GM12892 (cell line): ENCODE measurements around the gene RNF115.

Experiments
- POLR2A ChIP-seq: IDR thresholded peaks from 2 replicates; pipeline ENCODE4 v1.6.1; 2011; ENCODE audit warnings: low read depth, low read length, control low read depth
- POLR2AphosphoS5 ChIP-seq: IDR thresholded peaks from 2 replicates; pipeline ENCODE4 v1.6.1; 2011; ENCODE audit warnings: low read depth, low read length, control low read depth

DNA sequence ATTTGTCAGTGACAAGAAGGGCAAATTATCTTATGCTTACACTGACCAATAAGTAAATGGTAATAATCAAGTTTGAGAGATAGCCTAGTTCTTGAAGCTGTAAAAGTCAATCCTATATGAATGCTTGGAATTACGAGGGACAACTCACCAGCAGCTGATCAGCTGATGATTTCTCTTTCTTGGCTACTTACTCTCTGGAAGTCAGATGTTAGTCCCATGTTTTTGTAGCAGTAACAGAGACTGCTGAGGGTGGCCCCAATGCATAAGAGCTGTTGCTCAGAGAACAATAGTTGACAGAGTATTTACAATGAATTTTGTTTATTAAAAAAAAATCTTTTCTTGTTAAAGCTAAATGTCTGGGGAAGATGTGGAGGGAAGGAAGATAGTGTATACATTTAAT, 65.3 kb downstream of the RNF115 start:
- TF ChIP-seq POLR2AphosphoS5 (no peak), POLR2A (no peak)
